Activated naive CD4-positive, alpha-beta T cell treated with anti-CD3 and anti-CD28 coated beads, Interleukin-2, amount 10 ng/mL, durations not matched to agents 7 days and 5 days (primary cell): ENCODE measurements around the gene TTC9B.
"Not testable (repeated sequence)": the region's sequence is repeated elsewhere in the genome, so short reads cannot be mapped to it uniquely, and the experiment has no call there.

ENCODE experiments used
- CTCF ChIA-PET: fragments of 350-600 bp; sonication (Branson Sonifier 250); formaldehyde crosslinking; loops from one replicate; lab custom pipeline; 2021; ENCODE audit warnings: antibody characterized with exemption; lab: Charles Lee
- DNase-seq: peaks from one replicate; pipeline ENCODE4 v3.0.0-alpha.2; 2020
- H3K27ac Mint-ChIP-seq: one replicate; pipeline ENCODE4 v1.8.0; 2021; ENCODE audit warnings: mild to moderate bottlenecking, moderate library complexity, mixed read lengths
- H3K27me3 Mint-ChIP-seq: one replicate; pipeline ENCODE4 v1.8.0; 2021; ENCODE audit warnings: mild to moderate bottlenecking, mixed read lengths
- H3K36me3 Mint-ChIP-seq: one replicate; pipeline ENCODE4 v1.8.0; 2021; ENCODE audit warnings: mixed read lengths
- H3K4me1 Mint-ChIP-seq: one replicate; pipeline ENCODE4 v1.8.0; 2021; ENCODE audit warnings: mixed read lengths
- H3K4me3 Mint-ChIP-seq: one replicate; pipeline ENCODE4 v1.8.0; 2021; ENCODE audit warnings: mild to moderate bottlenecking, moderate library complexity, mixed read lengths
- H3K9me3 Mint-ChIP-seq: one replicate; pipeline ENCODE4 v1.8.0; 2021; ENCODE audit warnings: mixed read lengths

TTC9B gene

DNA sequence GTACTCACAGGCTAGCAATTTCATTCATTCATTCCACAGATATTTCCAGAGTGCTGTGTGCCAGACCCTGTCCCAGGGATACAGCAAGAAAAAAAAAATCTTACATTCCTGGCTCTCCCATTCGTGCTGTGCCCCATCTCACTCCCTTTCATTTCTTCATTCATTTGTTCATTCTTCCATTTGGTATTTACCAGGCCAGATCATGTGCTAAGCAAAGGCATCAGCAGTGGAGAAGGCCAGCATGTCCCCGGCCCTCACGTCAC lies 24.7 kb downstream of the TTC9B start:
- Mint-ChIP-seq H3K36me3 (no peaks in the 10 kb centered on the region), H3K9me3 (no peaks in the 10 kb centered on the region), H3K4me3 (peak overlapping the region; percentile 19), H3K27ac (no peak overlapping the region), H3K27me3 (peaks cover 5% of the 10 kb centered on the region), H3K4me1 (peaks cover 22% of the 10 kb centered on the region)
- CTCF ChIA-PET, result no interaction called here
- no peak for DNase-seq

DNA sequence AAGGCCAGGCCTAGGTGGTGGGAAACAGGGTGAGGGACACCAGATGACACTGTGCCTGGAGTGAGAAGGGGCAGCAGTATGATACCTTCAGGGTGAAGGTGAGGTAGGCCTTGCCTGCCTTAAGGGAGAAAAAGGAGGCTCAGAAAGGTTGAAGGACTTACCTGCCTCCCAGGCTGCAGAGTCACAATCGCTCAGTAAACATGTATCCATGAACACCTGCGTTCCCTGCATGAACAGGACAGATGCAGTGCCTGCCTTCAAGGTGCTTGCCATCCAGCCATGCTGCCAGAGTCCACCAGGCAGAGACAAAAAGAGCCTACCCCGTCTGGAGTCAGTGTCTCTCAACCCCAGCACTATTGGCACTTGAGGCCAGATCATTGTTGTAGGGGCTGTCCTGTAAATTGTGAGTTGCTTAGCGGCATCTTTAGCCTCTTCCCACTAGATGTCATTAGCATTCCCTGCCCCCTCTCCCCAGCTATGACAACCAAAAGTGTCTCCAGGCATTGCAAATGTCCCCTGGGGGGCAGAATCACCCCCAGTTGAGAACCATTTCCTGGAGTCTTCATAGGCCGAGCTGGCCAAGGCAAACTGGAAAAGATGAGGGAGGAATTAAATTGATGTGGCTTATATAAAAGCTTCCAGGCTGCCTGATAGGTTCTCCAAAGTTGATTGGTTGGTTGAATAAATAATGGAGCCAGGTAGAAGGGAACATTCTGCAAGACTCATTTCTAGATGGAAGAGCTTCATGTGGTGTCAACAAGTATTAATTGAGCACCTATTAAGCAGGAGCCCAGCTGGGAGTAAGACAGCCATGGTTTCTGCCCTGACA lies 25.2 kb downstream of the TTC9B start:
- Mint-ChIP-seq H3K27ac (no peak overlapping the region), H3K27me3 (peaks cover 10% of the 10 kb centered on the region), H3K4me1 (peaks cover 22% of the 10 kb centered on the region), H3K4me3 (peak overlapping the region; percentile 62), H3K36me3 (no peaks in the 10 kb centered on the region), H3K9me3 (no peaks in the 10 kb centered on the region)
- CTCF ChIA-PET, result no interaction called here
- no peak for DNase-seq

DNA sequence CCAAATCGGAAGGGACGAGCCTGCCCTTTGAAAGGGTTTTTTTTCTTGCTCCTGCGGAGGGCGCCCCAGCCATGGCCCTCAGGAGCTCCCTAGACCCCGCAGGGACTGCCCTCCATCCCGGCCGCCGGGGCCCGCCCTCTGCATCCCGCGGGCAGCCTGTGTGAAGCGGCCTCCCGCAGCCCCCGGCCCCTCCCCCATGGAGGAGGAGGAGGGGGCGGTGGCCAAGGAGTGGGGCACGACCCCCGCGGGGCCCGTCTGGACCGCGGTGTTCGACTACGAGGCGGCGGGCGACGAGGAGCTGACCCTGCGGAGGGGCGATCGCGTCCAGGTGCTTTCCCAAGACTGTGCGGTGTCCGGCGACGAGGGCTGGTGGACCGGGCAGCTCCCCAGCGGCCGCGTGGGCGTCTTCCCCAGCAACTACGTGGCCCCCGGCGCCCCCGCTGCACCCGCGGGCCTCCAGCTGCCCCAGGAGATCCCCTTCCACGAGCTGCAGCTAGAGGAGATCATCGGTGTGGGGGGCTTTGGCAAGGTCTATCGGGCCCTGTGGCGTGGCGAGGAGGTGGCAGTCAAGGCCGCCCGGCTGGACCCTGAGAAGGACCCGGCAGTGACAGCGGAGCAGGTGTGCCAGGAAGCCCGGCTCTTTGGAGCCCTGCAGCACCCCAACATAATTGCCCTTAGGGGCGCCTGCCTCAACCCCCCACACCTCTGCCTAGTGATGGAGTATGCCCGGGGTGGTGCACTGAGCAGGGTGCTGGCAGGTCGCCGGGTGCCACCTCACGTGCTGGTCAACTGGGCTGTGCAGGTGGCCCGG lies 26.1 kb downstream of the TTC9B start:
- H3K4me3 Mint-ChIP-seq, result peak overlapping the region; percentile 62
- H3K27ac Mint-ChIP-seq, result no peak overlapping the region
- no peaks in the 10 kb centered on the region for H3K36me3 Mint-ChIP-seq
- H3K4me1 Mint-ChIP-seq, result peaks cover 22% of the 10 kb centered on the region
- H3K9me3 Mint-ChIP-seq, result no peaks in the 10 kb centered on the region
- H3K27me3 Mint-ChIP-seq, result peaks cover 17% of the 10 kb centered on the region
- DNase-seq, result peak; percentile 55
- CTCF ChIA-PET, result no interaction called here

DNA sequence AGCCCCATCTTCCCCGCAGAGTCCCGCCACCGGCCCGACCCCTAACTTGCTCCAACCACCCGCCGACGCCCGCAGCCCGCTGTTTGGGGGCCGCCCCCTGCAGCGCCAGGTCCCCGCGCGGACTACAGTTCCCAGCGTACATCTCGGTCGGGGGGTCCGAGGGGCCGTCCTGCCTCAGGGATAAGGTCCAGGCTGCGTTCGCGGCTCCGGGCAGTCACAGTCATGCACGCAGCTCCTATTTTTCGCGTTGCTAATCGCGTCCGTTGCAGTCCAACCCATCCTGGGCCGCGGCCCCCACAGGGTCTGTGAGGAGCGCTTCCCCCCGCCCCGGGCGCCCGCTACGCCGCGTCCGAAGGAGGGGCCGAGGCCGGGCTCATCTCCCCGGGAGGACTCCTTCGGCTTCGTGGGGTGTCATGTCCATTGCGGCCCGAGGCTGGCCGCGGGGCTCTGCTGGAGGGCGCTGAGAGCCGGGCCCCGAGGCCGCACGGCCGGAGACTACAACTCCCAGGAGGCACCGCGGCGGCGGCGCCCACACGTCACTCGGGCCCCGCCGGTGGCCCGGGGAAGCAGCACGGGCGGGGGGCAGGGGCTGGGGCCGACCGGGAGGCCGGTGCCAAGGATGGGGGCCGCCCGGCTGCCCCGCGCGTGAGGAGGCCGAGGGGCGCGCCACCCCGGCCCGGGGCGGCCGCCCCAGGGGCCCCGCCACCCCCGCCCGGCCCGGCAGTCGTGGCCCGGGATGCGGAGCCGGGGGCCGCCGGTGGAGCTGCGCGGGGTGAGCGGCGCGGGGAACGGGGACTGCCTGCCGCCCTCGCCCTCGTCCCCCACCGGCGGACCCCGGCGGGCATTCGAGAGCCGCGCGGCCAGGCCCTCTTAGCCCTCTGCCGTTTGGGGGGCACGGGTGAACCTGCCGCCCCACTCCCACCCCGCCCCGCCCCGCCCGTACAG lies 27.0 kb downstream of the TTC9B start, which contains the start of gene MAP3K10:
Gene MAP3K10, plus strand, starts transcription at position 536 of the 945 bp plus-strand sequence. CDS start 606 bp downstream, outside the sequence.
- DNase-seq, result peak; percentile 82
- peak within 1 kb of the TSS; percentile 84 for H3K27ac Mint-ChIP-seq

DNA sequence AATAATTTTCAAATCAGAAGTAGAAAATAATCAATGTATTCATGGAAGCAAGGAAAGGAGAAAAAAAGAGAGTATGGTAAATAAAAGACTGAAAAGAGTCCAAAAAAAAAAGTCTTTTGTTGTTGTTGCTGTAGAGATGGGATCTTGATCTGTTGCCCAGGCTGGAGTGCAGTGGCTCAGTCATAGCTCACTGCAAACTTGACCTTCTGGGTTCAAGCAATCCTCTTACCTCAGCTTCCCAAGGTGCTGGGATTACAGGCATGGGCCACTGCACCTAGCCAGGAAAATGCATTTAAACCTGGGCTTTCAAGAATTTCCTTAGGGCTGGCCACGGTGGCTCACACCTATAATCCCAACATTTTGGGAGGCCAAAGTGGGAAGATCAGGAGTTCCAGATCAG lies 33.9 kb downstream of the TTC9B start:
- H3K4me3 Mint-ChIP-seq, result no peak overlapping the region

More for the DNA sequence above, 27.0 kb downstream of the TTC9B start, which contains the start of gene MAP3K10:
- CTCF ChIA-PET, result interaction anchor here (0.6 to 1.3 kb wide), 4 partner anchors 26 to 381 kb away, joined by 3 to 5 read pairs (median 3); no protein-coding TSS in a partner anchor
- peaks cover 22% of the 10 kb centered on the region for H3K4me1 Mint-ChIP-seq
- H3K27me3 Mint-ChIP-seq, result peaks cover 18% of the 10 kb centered on the region
- no peaks in the 10 kb centered on the region for H3K9me3 Mint-ChIP-seq
- H3K36me3 Mint-ChIP-seq, result no peaks in the 10 kb centered on the region
- peak within 1 kb of the TSS; percentile 84 for H3K4me3 Mint-ChIP-seq

DNA sequence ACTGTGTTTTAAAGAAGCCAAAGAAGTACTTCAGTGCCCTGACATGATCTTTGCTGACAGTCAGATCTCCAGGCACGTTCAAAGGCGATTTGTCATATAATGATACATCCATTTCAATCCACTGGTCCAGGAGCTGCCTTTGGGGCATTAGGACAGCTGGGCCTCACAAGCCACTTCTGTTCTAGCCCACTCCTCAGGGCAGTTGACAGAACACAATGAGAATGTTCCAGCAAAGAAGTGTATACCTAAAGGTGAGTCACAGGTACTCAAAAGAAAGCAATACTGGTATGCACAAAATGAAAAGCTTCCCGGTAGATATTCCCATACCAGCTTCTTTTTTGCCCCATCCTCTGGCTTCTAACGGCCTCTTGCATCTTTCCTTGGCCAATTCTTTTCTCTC lies 39.4 kb downstream of the TTC9B start:
- Mint-ChIP-seq H3K27me3 (peaks cover 12% of the 10 kb centered on the region), H3K36me3 (no peaks in the 10 kb centered on the region), H3K4me3 (no peak overlapping the region), H3K9me3 (no peaks in the 10 kb centered on the region), H3K4me1 (no peaks in the 10 kb centered on the region), H3K27ac (no peak overlapping the region)
- CTCF ChIA-PET, result interaction anchor here (1.1 kb wide), 1 partner anchor 39 kb away, joined by 3 read pairs; no protein-coding TSS in a partner anchor
- no peak for DNase-seq

More for the DNA sequence above, 33.9 kb downstream of the TTC9B start:
- peaks cover 22% of the 10 kb centered on the region for H3K27me3 Mint-ChIP-seq
- H3K36me3 Mint-ChIP-seq, result no peaks in the 10 kb centered on the region
- no peaks in the 10 kb centered on the region for H3K9me3 Mint-ChIP-seq
- H3K27ac Mint-ChIP-seq, result no peak overlapping the region
- H3K4me1 Mint-ChIP-seq, result no peaks in the 10 kb centered on the region
- CTCF ChIA-PET, result interaction anchor here (0.9 kb wide), 1 partner anchor 19 kb away, joined by 3 read pairs; no protein-coding TSS in a partner anchor
- no peak for DNase-seq

DNA sequence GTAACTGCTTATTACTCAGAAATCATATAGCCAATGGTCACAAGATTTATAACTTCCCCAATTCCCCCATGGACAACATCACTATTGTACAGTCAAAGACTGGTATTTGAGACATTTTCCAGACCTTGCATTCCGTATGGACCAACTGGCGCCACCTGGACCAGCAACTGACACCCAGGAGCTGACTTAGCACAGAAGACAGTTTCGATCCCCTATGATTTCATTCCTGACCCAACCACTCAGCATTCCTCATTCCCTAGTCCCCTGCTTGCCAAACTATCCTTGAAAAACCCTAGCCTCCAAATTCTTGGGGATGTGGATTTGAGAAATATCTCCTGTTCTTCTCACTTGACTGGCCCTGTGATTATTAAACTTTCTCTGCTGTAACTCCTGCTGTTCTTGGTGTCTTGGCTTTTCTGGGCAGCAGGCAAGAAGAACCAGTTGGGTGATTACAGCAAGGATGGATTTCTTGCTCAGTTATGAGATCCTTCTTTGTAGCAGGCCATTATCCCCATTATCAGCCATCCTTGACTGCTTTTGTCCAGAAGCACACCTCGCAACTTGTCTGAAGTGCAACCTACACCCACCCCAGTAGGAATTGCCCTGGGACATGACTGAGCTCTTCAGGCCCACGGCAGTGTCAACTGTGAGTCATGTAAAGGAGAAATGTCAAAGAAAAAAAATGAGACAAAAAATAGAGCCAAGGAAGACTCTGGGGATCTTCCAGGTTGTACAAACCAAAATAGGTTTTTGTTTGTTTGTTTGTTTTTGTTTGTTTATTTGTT lies 40.7 kb downstream of the TTC9B start:
- no peaks in the 10 kb centered on the region for H3K36me3 Mint-ChIP-seq
- DNase-seq, result no peak
- CTCF ChIA-PET, result interaction anchor here (0.9 kb wide), 1 partner anchor 33 kb away, joined by 3 read pairs; no protein-coding TSS in a partner anchor
- no peaks in the 10 kb centered on the region for H3K9me3 Mint-ChIP-seq
- H3K4me1 Mint-ChIP-seq, result no peaks in the 10 kb centered on the region
- H3K4me3 Mint-ChIP-seq, result no peak overlapping the region
- no peak overlapping the region for H3K27ac Mint-ChIP-seq
- H3K27me3 Mint-ChIP-seq, result peaks cover 12% of the 10 kb centered on the region

DNA sequence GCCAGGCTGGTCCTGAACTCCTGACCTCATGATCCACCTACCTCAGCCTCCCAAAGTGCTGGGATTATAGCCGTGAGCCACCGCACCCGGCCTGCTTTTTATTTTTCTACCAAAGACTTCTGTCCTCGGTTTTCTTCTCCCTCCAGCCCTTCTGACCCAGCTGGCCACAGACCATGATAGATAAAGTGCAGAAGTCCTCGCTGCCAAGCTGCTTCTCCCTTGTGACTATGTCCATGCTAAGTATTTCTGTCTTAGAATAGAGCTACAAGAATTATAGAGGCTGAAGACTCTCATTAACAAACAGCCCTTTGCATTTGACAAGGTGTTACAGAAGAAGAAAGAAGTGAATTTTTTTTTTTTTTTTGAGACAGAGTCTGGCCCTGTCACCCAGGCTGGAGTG lies 42.4 kb downstream of the TTC9B start:
- CTCF ChIA-PET, result interaction anchor here (0.7 kb wide), 1 partner anchor 135 kb away, joined by 3 read pairs; no protein-coding TSS in a partner anchor
- peaks cover 13% of the 10 kb centered on the region for H3K27me3 Mint-ChIP-seq

DNA sequence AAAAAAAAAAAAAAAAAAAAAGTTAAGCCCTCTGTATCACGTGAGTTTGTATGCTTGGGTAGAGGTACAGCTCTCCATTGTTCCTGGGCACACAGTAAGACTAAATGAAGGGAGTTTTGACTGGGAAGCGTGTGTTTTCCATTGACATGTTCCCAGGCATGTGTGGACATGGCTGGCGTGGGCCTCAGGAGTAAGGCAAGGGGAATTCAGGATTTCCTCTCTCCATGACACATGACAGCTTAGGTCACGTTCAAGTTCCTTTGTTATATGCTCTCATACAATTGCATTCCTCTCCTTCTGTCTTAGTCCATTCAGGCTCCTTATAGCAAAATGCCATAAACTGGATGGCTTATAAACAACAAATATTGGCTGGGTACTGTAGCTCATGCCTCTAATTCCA lies 44.1 kb downstream of the TTC9B start:
- CTCF ChIA-PET, result interaction anchor here (1.2 to 2.0 kb wide), 2 partner anchors 8 to 29 kb away, joined by 7 to 10 read pairs; no protein-coding TSS in a partner anchor
- no peaks in the 10 kb centered on the region for H3K4me1 Mint-ChIP-seq
- no peaks in the 10 kb centered on the region for H3K36me3 Mint-ChIP-seq
- H3K4me3 Mint-ChIP-seq, result no peak overlapping the region
- H3K9me3 Mint-ChIP-seq, result no peaks in the 10 kb centered on the region
- H3K27ac Mint-ChIP-seq, result no peak overlapping the region
- no peak for DNase-seq
- H3K27me3 Mint-ChIP-seq, result peaks cover 10% of the 10 kb centered on the region

More for the DNA sequence above, 42.4 kb downstream of the TTC9B start:
- no peak for DNase-seq
- H3K9me3 Mint-ChIP-seq, result no peaks in the 10 kb centered on the region
- no peak overlapping the region for H3K27ac Mint-ChIP-seq
- no peak overlapping the region for H3K4me3 Mint-ChIP-seq
- no peaks in the 10 kb centered on the region for H3K36me3 Mint-ChIP-seq
- no peaks in the 10 kb centered on the region for H3K4me1 Mint-ChIP-seq

DNA sequence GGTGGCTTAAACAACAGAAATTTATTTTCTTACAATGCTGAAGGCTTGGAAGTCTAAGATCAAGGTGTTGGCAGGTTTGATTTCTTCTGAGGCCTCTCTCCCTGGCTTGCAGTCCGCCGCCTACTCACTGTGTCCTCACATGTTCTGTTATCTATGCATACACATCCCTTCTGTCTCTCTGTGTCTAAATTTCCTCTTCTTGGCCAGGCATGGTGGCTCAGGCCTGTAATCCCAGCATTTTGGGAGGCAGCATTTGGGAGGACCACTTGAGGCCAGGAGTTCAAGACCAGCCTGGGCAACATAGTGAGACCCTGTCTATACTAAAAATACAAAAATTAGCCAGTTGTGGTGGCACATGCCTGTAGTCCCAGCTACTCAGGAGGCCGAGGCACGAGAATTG lies 46.9 kb downstream of the TTC9B start:
- CTCF ChIA-PET, result interaction anchor here (1.5 kb wide), 1 partner anchor 31 kb away, joined by 5 read pairs; no protein-coding TSS in a partner anchor
- H3K36me3 Mint-ChIP-seq, H3K4me1 Mint-ChIP-seq, DNase-seq, H3K4me3 Mint-ChIP-seq, H3K9me3 Mint-ChIP-seq, H3K27me3 Mint-ChIP-seq, H3K27ac Mint-ChIP-seq: not testable (repeated sequence)

DNA sequence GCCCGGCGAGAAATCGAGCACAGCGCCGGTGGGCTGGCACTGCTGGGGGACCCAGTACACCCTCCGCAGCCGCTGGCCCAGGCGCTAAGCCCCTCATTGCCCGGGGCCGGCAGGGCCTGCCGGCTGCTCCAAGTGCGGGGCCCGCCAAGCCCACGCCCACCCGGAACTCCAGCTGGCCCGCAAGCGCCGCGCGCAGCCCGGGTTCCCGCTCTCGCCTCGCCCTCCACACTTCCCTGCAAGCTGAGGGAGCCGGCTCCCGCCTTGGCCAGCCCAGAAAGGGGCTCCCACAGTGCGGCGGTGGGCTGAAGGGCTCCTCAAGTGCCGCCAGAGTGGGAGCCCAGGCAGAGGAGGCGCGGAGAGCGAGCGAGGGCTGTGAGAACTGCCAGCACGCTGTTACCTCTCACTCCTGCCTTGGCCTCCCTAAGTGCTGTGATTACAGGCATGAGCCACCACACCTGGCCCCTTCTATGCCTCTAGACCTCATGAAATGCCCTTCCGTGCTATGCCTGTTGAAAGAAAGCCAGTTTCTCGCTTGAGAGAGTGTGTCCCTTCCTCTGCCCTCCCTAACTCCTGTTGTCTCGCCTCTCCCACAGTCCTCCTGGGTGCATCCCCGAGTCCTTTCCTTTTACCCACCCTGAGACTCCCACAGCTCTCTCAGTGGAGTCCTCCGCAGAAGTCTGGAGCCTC lies 47.7 kb downstream of the TTC9B start:
- not testable (repeated sequence) for H3K4me1 Mint-ChIP-seq, H3K4me3 Mint-ChIP-seq, H3K9me3 Mint-ChIP-seq, H3K36me3 Mint-ChIP-seq, DNase-seq, H3K27me3 Mint-ChIP-seq, H3K27ac Mint-ChIP-seq
- CTCF ChIA-PET, result interaction anchor here (1.5 kb wide), 1 partner anchor 31 kb away, joined by 5 read pairs; no protein-coding TSS in a partner anchor

DNA sequence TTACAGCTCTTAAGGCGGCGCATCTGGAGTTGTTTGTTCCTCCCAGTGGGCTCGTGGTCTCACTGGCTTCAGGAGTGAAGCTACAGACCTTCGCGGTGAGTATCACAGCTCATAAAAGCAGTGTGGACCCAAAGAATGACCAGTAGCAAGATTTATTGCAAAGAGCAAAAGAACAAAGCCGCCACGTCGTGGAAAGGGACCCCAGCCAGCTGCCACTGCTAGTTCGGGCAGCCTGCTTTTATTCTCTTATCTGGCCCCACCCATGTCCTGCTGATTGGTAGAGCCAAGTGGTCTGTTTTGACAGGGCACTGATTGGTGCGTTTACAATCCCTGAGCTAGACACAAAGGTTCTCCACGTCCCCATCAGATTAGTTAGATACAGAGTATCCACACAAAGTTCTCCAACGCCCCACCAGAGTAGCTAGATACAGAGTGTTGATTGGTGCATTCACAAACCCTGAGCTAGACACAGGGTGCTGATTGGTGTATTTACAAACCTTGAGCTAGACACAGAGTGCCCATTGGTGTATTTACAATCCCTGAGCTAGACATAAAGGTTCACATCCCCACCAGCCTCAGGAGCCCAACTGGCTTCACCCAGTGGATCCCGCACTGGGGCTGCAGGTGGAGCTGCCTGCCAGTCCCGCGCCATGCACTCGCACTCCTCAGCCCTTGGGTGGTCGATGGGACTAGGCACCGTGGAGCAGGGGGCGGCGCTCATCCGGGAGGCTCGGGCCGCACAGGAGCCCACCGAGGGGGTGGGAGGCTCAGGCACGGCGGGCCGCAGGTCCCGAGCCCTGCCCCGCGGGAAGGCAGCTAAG lies 48.5 kb downstream of the TTC9B start:
- H3K9me3 Mint-ChIP-seq, H3K27ac Mint-ChIP-seq: not testable (repeated sequence)

More for the DNA sequence above, 48.5 kb downstream of the TTC9B start:
- H3K27me3 Mint-ChIP-seq, result peaks cover 11% of the 10 kb centered on the region
- H3K4me1 Mint-ChIP-seq, DNase-seq, H3K4me3 Mint-ChIP-seq, CTCF ChIA-PET, H3K36me3 Mint-ChIP-seq: not testable (repeated sequence)
